Endodermal cell (in vitro differentiated cells): Measurements from ENCODE around the gene ANKLE2. TPM values are rescaled to one million over a fixed set of nuclear protein-coding genes. Genes with fewer than 3 reads are reported as not detected.
"Not testable (repeated sequence)": the region's sequence is repeated elsewhere in the genome, so short reads cannot be mapped to it uniquely, and the experiment has no call there.

Experiments
- DNase-seq: peaks from one replicate; pipeline ENCODE4 v3.0.0-alpha.2; 2017
- H3K27ac ChIP-seq: 2 replicates; pipeline ENCODE4 v1.5.1; 2013; ENCODE audit warnings: mild to moderate bottlenecking, low read depth, low read length, moderate library complexity
- H3K27me3 ChIP-seq: 2 replicates; pipeline ENCODE4 v1.6.1; 2013; ENCODE audit warnings: mild to moderate bottlenecking, low read length, moderate library complexity; ENCODE audit not compliant: insufficient read depth, control insufficient read depth, poor library complexity, severe bottlenecking
- H3K36me3 ChIP-seq: 2 replicates; pipeline ENCODE4 v1.7.0; 2013; ENCODE audit warnings: mild to moderate bottlenecking, low read length, moderate library complexity; ENCODE audit not compliant: control insufficient read depth, insufficient read depth
- H3K4me1 ChIP-seq: one replicate; pipeline ENCODE4 v1.7.0; 2013; ENCODE audit warnings: low read length; ENCODE audit not compliant: control insufficient read depth, insufficient read depth
- H3K4me3 ChIP-seq: 2 replicates; pipeline ENCODE4 v1.5.1; 2013; ENCODE audit warnings: mild to moderate bottlenecking, low read length, moderate library complexity
- H3K9ac ChIP-seq: 2 replicates; pipeline ENCODE4 v1.6.1; 2013; ENCODE audit warnings: mild to moderate bottlenecking, low read length, moderate library complexity; ENCODE audit not compliant: poor library complexity, severe bottlenecking; ENCODE audit errors: extremely low read depth
- H3K9me3 ChIP-seq: 2 replicates; pipeline ENCODE4 v1.6.1; 2013; ENCODE audit warnings: mild to moderate bottlenecking, low read length, moderate library complexity; ENCODE audit not compliant: control insufficient read depth
- H3K27ac Mint-ChIP-seq: 2 replicates; pipeline ENCODE4 v1.8.0; 2020; ENCODE audit warnings: mixed read lengths
- H3K27me3 Mint-ChIP-seq: 2 replicates; pipeline ENCODE4 v1.8.0; 2021; ENCODE audit warnings: mild to moderate bottlenecking, mixed read lengths; ENCODE audit not compliant: insufficient read depth
- H3K36me3 Mint-ChIP-seq: 2 replicates; pipeline ENCODE4 v1.8.0; 2020; ENCODE audit warnings: low read depth, mixed read lengths
- H3K4me1 Mint-ChIP-seq: 2 replicates; pipeline ENCODE4 v1.8.0; 2020; ENCODE audit warnings: mixed read lengths
- H3K4me3 Mint-ChIP-seq: 2 replicates; pipeline ENCODE4 v1.8.0; 2020; ENCODE audit warnings: mild to moderate bottlenecking, moderate library complexity, mixed read lengths
- H3K9me3 Mint-ChIP-seq: 2 replicates; pipeline ENCODE4 v1.8.0; 2020; ENCODE audit warnings: mild to moderate bottlenecking, mixed read lengths
- WGBS, 2 experiments: methylation state at CpG; one replicate each; pipeline versions ENCODE4 v1.1.5 to v1.1.7; 2013; ENCODE audit warnings: missing lambda C conversion rate in 2 of 2, mixed read lengths in 1 of 2; ENCODE audit not compliant: insufficient coverage in 1 of 2, insufficient read length in 1 of 2; 5-methylcytosine and 5-hydroxymethylcytosine counted together
- total RNA-seq, 2 donors: library from RNA; stranded (reverse); fragmentation: NEBNext Ultra II Directional in 1 of 2; extraction: Animal tissue kit (Norgen Biotek cat#: 25700) in 1 of 2; gene quantifications; 2 replicates in 1 of 2; 3 replicates in 1 of 2; pipeline ENCODE4 v1.2.1, GENCODE V29; 2021
- TF ChIP-seq, protein P1 (sequence below): fragments of 200-600 bp; sonication (generic); conservative IDR thresholded peaks from 2 replicates; pipeline ENCODE4 v1.5.0; 2021; ENCODE audit warnings: antibody characterized with exemption, mild to moderate bottlenecking

ANKLE2 gene
- total RNA-seq, 2 donors from 2014 or later, result 87.8 to 88.5 TPM

- Mint-ChIP-seq H3K4me3 (no peak overlapping the region), H3K27me3 (no peaks in the 10 kb centered on the region), H3K9me3 (no peaks in the 10 kb centered on the region), H3K36me3 (peaks cover 58% of the 10 kb centered on the region), H3K27ac (no peak overlapping the region), H3K4me1 (no peaks in the 10 kb centered on the region)
- TF ChIP-seq, protein P1, sequence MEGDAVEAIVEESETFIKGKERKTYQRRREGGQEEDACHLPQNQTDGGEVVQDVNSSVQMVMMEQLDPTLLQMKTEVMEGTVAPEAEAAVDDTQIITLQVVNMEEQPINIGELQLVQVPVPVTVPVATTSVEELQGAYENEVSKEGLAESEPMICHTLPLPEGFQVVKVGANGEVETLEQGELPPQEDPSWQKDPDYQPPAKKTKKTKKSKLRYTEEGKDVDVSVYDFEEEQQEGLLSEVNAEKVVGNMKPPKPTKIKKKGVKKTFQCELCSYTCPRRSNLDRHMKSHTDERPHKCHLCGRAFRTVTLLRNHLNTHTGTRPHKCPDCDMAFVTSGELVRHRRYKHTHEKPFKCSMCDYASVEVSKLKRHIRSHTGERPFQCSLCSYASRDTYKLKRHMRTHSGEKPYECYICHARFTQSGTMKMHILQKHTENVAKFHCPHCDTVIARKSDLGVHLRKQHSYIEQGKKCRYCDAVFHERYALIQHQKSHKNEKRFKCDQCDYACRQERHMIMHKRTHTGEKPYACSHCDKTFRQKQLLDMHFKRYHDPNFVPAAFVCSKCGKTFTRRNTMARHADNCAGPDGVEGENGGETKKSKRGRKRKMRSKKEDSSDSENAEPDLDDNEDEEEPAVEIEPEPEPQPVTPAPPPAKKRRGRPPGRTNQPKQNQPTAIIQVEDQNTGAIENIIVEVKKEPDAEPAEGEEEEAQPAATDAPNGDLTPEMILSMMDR, result no peak
- DNase-seq, result no peak
- no peaks in the 10 kb centered on the region for H3K9me3 ChIP-seq
- 94 to 98% methylated on average over 25 to 29 of the region's 29 CpGs for WGBS, 2 experiments
- no peak overlapping the region for H3K4me3 ChIP-seq
- no peaks in the 10 kb centered on the region for H3K4me1 ChIP-seq
- peaks cover 74% of the 10 kb centered on the region for H3K36me3 ChIP-seq
- no peak overlapping the region for H3K27ac ChIP-seq
- no peak overlapping the region for H3K9ac ChIP-seq
- H3K27me3 ChIP-seq, result no peaks in the 10 kb centered on the region
Observed at GRCh38 chr12:132776816-132777568, 15.4 kb upstream of the ANKLE2 start.

GRCh38 chr12:132776230-132776625 is 14.6 kb upstream of the ANKLE2 start:
- not testable (repeated sequence) for H3K9me3 Mint-ChIP-seq, H3K9me3 ChIP-seq, H3K4me1 ChIP-seq, H3K27ac ChIP-seq, H3K4me1 Mint-ChIP-seq, DNase-seq, H3K4me3 ChIP-seq, H3K27ac Mint-ChIP-seq, H3K9ac ChIP-seq, H3K27me3 ChIP-seq, H3K27me3 Mint-ChIP-seq, H3K4me3 Mint-ChIP-seq
- WGBS, 2 experiments, result 87 to 92% methylated on average over 5 to 11 of the region's 12 CpGs
- peaks cover 73% of the 10 kb centered on the region for H3K36me3 ChIP-seq
- peaks cover 57% of the 10 kb centered on the region for H3K36me3 Mint-ChIP-seq

- no peak for DNase-seq
- Histone ChIP-seq H3K27ac (no peak overlapping the region), H3K4me3 (no peak overlapping the region), H3K9me3 (no peaks in the 10 kb centered on the region), H3K9ac (no peak overlapping the region), H3K4me1 (no peaks in the 10 kb centered on the region), H3K36me3 (peaks cover 74% of the 10 kb centered on the region), H3K27me3 (no peaks in the 10 kb centered on the region)
- H3K27ac Mint-ChIP-seq, result no peak overlapping the region
- H3K4me1 Mint-ChIP-seq, result no peaks in the 10 kb centered on the region
- H3K27me3 Mint-ChIP-seq, result no peaks in the 10 kb centered on the region
- 95 to 97% methylated on average over 11 to 23 of the region's 24 CpGs for WGBS, 2 experiments
- H3K9me3 Mint-ChIP-seq, result no peaks in the 10 kb centered on the region
- peaks cover 56% of the 10 kb centered on the region for H3K36me3 Mint-ChIP-seq
- TF ChIP-seq, protein P1, result no peak
- H3K4me3 Mint-ChIP-seq, result no peak overlapping the region
Observed at GRCh38 chr12:132775502-132776229, 14.0 kb upstream of the ANKLE2 start.
